Measurements from ENCODE around the gene ZFAND2B.

GRCh38 chr2:219173176-219173575, 33.4 kb upstream of the ZFAND2B start:
- TF ChIP-seq TAF1 (IDR thresholded peaks at IDR 0.05; ENCODE audit: borderline replicate concordance, insufficient read depth, low read length), result no peak
- TF ChIP-seq SIN3A (IDR thresholded peaks at IDR 0.05; ENCODE audit: borderline replicate concordance, insufficient read depth, low read length), result no peak
- TF ChIP-seq POLR2AphosphoS5 (IDR thresholded peaks at IDR 0.05; ENCODE audit: low read depth, low read length), result no peak
- TF ChIP-seq FOXP2 (optimal IDR thresholded peaks at IDR 0.05; ENCODE audit: borderline replicate concordance, extremely low read depth, extremely low read length, insufficient read depth), result no peak
